Activated effector memory CD4-positive, alpha-beta T cell treated with anti-CD3 and anti-CD28 coated beads, Interleukin-2, amount 50 U/mL, for 16 hours (primary cell): ENCODE measurements around the gene SERPINE1.
"Not testable (repeated sequence)": the region's sequence is repeated elsewhere in the genome, so short reads cannot be mapped to it uniquely, and the experiment has no call there.

Source experiments
- DNase-seq: peaks from one replicate; pipeline ENCODE4 v3.0.0-alpha.2; 2020

SERPINE1 gene

GRCh38 chr7:101124376-101125056 lies 2.4 kb upstream of the SERPINE1 start:
- DNase-seq, result no peak

- DNase-seq, result no peak
Observed at GRCh38 chr7:101125989-101126650, 784 bp upstream of the SERPINE1 start.

GRCh38 chr7:101127460-101128039 lies 646 bp downstream of the SERPINE1 start:
- no peak for DNase-seq

GRCh38 chr7:101128040-101128834 lies 1.3 kb downstream of the SERPINE1 start:
- DNase-seq, result no peak

- no peak for DNase-seq
Observed at GRCh38 chr7:101129603-101130117, 2.8 kb downstream of the SERPINE1 start.

GRCh38 chr7:101132626-101133600 lies 6.0 kb downstream of the SERPINE1 start:
- not testable (repeated sequence) for DNase-seq

- no peak for DNase-seq
Observed at GRCh38 chr7:101133621-101134398, 6.9 kb downstream of the SERPINE1 start.

GRCh38 chr7:101134399-101134980 lies 7.6 kb downstream of the SERPINE1 start:
- no peak for DNase-seq

GRCh38 chr7:101137651-101138212 lies 10.8 kb downstream of the SERPINE1 start:
- DNase-seq, result no peak

GRCh38 chr7:101138213-101138870 lies 11.4 kb downstream of the SERPINE1 start:
- DNase-seq, result peak; percentile 94

GRCh38 chr7:101140339-101140699 lies 13.4 kb downstream of the SERPINE1 start:
- no peak for DNase-seq

GRCh38 chr7:101140746-101141382 lies 14.0 kb downstream of the SERPINE1 start:
- no peak for DNase-seq

GRCh38 chr7:101151908-101152651 lies 25.2 kb downstream of the SERPINE1 start:
- DNase-seq, result no peak

- peak; percentile 96 for DNase-seq
Observed at GRCh38 chr7:101153969-101154692, 27.2 kb downstream of the SERPINE1 start, which contains the start of gene AP1S1. Gene AP1S1 (plus strand): TSS chr7:101154476. CDS start chr7:101154515, 39 bp downstream.

- peak; percentile 70 for DNase-seq
Observed at GRCh38 chr7:101154693-101155102, 27.8 kb downstream of the SERPINE1 start.

- DNase-seq, result no peak
Observed at GRCh38 chr7:101155303-101155702, 28.4 kb downstream of the SERPINE1 start.

- DNase-seq, result no peak
Observed at GRCh38 chr7:101156277-101156676, 29.4 kb downstream of the SERPINE1 start.
